Stimulated activated CD4-positive, alpha-beta T cell treated with anti-CD3 and anti-CD28 coated beads, Interleukin-4, amount 100 ng/mL, for 48 hours (primary cell): Measurements from ENCODE around the gene CCT8L2.
"Not testable (repeated sequence)": the region's sequence is repeated elsewhere in the genome, so short reads cannot be mapped to it uniquely, and the experiment has no call there.

Experiments
- DNase-seq, 2 donors: peaks; one replicate each; pipeline ENCODE4 v3.0.0-alpha.2; 2020; ENCODE audit warnings: low read depth in 2 of 2

CCT8L2 gene

GRCh38 chr22:16592710-16593109 lies at the start of gene CCT8L2:
TSS of gene CCT8L2 (minus strand) at chr22:16592810. CDS start at chr22:16592550, 260 bp downstream.
- not testable (repeated sequence) for DNase-seq

GRCh38 chr22:16635442-16635841 lies 42.8 kb upstream of the CCT8L2 start:
- not testable (repeated sequence) for DNase-seq

- not testable (repeated sequence) for DNase-seq
Observed at GRCh38 chr22:16634092-16634491, 41.5 kb upstream of the CCT8L2 start.

- not testable (repeated sequence) for DNase-seq
Observed at GRCh38 chr22:16628476-16628875, 35.9 kb upstream of the CCT8L2 start.

- not testable (repeated sequence) for DNase-seq
Observed at GRCh38 chr22:16625018-16625417, 32.4 kb upstream of the CCT8L2 start.

- DNase-seq = not testable (repeated sequence)
Observed at GRCh38 chr22:16623595-16623994, 31.0 kb upstream of the CCT8L2 start.

- DNase-seq = not testable (repeated sequence)
Observed at GRCh38 chr22:16617516-16617915, 24.9 kb upstream of the CCT8L2 start.

GRCh38 chr22:16616390-16616938 lies 23.9 kb upstream of the CCT8L2 start:
- not testable (repeated sequence) for DNase-seq

- not testable (repeated sequence) for DNase-seq
Observed at GRCh38 chr22:16615606-16616245, 23.1 kb upstream of the CCT8L2 start.

- no peak for DNase-seq
Observed at GRCh38 chr22:16609548-16610261, 17.1 kb upstream of the CCT8L2 start.

GRCh38 chr22:16608931-16609330 lies 16.3 kb upstream of the CCT8L2 start:
- no peak for DNase-seq

GRCh38 chr22:16604257-16604998 lies 11.8 kb upstream of the CCT8L2 start:
- DNase-seq = not testable (repeated sequence)

GRCh38 chr22:16603770-16604242 lies 11.2 kb upstream of the CCT8L2 start:
- not testable (repeated sequence) for DNase-seq

GRCh38 chr22:16603448-16603768 lies 10.8 kb upstream of the CCT8L2 start:
- no peak for DNase-seq

GRCh38 chr22:16602728-16603447 lies 10.3 kb upstream of the CCT8L2 start:
- DNase-seq = not testable (repeated sequence)

GRCh38 chr22:16602224-16602727 lies 9.7 kb upstream of the CCT8L2 start:
- not testable (repeated sequence) for DNase-seq

GRCh38 chr22:16601437-16602223 lies 9.0 kb upstream of the CCT8L2 start:
- DNase-seq = no peak

GRCh38 chr22:16600644-16601436 lies 8.2 kb upstream of the CCT8L2 start:
- peak in 1 of 2 donors; percentile 5 for DNase-seq

GRCh38 chr22:16599648-16600047 lies 7.0 kb upstream of the CCT8L2 start:
- DNase-seq = not testable (repeated sequence)

- DNase-seq = not testable (repeated sequence)
Observed at GRCh38 chr22:16595251-16595650, 2.6 kb upstream of the CCT8L2 start.
